ENCODE measurements around the gene COPE. TPM values are rescaled to one million over a fixed set of nuclear protein-coding genes. Genes with fewer than 3 reads are reported as not detected.
A peak's percentile ranks its signal among the peaks of the same experiment; 100 is the strongest.

COPE gene
- polyA plus RNA-seq (397 and 419 TPM in 2 replicates), polyA minus RNA-seq (168 TPM in 2 replicates)

DNA sequence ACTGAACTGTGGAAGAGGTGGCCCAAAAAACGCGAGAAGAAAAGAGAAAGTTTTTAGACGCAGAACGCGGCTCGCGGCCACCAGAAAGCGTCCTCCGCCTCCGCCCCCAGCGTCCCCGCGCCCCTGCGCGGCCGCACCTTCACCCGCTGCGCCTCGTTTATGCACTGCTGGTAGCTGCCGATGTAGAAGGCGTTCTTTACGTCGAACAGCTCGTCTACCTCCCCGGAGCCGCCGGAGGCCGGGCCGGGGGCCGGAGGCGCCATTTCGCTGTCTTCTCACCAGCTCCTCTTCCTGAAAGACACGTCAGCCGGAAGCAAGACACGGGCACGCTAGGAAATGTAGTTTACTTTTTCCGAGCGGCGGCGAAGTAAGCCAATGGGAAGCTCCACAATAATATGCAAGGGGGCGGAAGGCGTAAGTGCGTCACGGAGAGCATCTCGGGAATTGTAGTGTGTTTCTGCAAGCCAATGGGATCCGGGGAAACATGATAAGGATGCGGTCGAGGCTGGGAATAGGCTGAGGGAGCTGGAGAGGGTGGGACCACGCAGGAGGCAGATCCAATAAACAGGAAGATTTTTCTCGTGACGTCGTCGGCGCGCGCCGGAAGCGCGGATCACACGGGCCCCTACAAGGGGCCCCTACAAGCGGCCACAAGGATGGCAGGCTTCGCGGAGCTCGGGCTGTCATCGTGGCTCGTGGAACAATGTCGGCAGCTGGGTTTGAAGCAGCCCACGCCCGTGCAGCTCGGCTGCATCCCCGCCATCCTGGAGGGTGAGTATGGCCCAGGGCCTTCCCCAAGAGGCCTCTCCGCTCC, at the start of gene COPE, which contains the start of gene DDX49:
COPE (minus strand) TSS at position 302 of the 814 bp plus-strand sequence; CDS start at position 263, 39 bp downstream.
DDX49 (plus strand) TSS at position 630 of the 814 bp plus-strand sequence; CDS start at position 657, 27 bp downstream.
- H3K4me3 ChIP-seq (ENCODE audit: low read length) = peak within 1 kb of the TSS; percentile 89
- H4K20me1 ChIP-seq (ENCODE audit: insufficient read depth) = no peaks in the 10 kb centered on the region
- H3K27ac ChIP-seq (ENCODE audit: low read length) = peak within 1 kb of the TSS; percentile 78
- peak within 1 kb of the TSS; percentile 77 for H2AFZ ChIP-seq (ENCODE audit: low read depth, low read length)
- H3K36me3 ChIP-seq (ENCODE audit: insufficient read depth, low read length) = no peaks in the 10 kb centered on the region
- H3K4me2 ChIP-seq (ENCODE audit: low read length) = peak within 1 kb of the TSS; percentile 95
- H3K9ac ChIP-seq (ENCODE audit: low read length) = peak within 1 kb of the TSS; percentile 84
- no peaks in the 10 kb centered on the region for H3F3A ChIP-seq (ENCODE audit: insufficient read depth, low read length, poor library complexity, severe bottlenecking)
- H3K27me3 ChIP-seq (ENCODE audit: insufficient read depth, low read depth, low read length) = no peaks in the 10 kb centered on the region
- no peaks in the 10 kb centered on the region for H3K9me2 ChIP-seq (ENCODE audit: insufficient read depth, low read length)
- no peaks in the 10 kb centered on the region for H3K9me3 ChIP-seq (ENCODE audit: low read length)
- TF ChIP-seq EZH2 (IDR thresholded peaks at IDR 0.05; ENCODE audit: borderline replicate concordance, insufficient read depth, low read length, poor library complexity, severe bottlenecking) (no peak), POLR2AphosphoS5 (IDR thresholded peaks at IDR 0.05) (peak; percentile 82), MXI1 (conservative IDR thresholded peaks at IDR 0.05; ENCODE audit: poor library complexity, severe bottlenecking) (peak; percentile 98), TAF1 (IDR thresholded peaks at IDR 0.05; ENCODE audit: low read depth) (peak; percentile 61), SMC3 (conservative IDR thresholded peaks at IDR 0.05; ENCODE audit: poor library complexity) (peak; percentile 28), EP300 (conservative IDR thresholded peaks at IDR 0.05; ENCODE audit: poor library complexity, severe bottlenecking) (peak; percentile 23), RAD21 (conservative IDR thresholded peaks at IDR 0.05) (no peak)
- TF ChIP-seq, protein P1, sequence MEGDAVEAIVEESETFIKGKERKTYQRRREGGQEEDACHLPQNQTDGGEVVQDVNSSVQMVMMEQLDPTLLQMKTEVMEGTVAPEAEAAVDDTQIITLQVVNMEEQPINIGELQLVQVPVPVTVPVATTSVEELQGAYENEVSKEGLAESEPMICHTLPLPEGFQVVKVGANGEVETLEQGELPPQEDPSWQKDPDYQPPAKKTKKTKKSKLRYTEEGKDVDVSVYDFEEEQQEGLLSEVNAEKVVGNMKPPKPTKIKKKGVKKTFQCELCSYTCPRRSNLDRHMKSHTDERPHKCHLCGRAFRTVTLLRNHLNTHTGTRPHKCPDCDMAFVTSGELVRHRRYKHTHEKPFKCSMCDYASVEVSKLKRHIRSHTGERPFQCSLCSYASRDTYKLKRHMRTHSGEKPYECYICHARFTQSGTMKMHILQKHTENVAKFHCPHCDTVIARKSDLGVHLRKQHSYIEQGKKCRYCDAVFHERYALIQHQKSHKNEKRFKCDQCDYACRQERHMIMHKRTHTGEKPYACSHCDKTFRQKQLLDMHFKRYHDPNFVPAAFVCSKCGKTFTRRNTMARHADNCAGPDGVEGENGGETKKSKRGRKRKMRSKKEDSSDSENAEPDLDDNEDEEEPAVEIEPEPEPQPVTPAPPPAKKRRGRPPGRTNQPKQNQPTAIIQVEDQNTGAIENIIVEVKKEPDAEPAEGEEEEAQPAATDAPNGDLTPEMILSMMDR (IDR thresholded peaks at IDR 0.05; ENCODE audit: poor library complexity, severe bottlenecking) = peak; percentile 25
- TF ChIP-seq, protein P2, sequence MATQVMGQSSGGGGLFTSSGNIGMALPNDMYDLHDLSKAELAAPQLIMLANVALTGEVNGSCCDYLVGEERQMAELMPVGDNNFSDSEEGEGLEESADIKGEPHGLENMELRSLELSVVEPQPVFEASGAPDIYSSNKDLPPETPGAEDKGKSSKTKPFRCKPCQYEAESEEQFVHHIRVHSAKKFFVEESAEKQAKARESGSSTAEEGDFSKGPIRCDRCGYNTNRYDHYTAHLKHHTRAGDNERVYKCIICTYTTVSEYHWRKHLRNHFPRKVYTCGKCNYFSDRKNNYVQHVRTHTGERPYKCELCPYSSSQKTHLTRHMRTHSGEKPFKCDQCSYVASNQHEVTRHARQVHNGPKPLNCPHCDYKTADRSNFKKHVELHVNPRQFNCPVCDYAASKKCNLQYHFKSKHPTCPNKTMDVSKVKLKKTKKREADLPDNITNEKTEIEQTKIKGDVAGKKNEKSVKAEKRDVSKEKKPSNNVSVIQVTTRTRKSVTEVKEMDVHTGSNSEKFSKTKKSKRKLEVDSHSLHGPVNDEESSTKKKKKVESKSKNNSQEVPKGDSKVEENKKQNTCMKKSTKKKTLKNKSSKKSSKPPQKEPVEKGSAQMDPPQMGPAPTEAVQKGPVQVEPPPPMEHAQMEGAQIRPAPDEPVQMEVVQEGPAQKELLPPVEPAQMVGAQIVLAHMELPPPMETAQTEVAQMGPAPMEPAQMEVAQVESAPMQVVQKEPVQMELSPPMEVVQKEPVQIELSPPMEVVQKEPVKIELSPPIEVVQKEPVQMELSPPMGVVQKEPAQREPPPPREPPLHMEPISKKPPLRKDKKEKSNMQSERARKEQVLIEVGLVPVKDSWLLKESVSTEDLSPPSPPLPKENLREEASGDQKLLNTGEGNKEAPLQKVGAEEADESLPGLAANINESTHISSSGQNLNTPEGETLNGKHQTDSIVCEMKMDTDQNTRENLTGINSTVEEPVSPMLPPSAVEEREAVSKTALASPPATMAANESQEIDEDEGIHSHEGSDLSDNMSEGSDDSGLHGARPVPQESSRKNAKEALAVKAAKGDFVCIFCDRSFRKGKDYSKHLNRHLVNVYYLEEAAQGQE (IDR thresholded peaks at IDR 0.05; ENCODE audit: borderline replicate concordance) = peak; percentile 79
- H3K79me2 ChIP-seq (replicated peaks; ENCODE audit: insufficient read depth, low read length) = peaks cover 32% of the 10 kb centered on the region

DNA sequence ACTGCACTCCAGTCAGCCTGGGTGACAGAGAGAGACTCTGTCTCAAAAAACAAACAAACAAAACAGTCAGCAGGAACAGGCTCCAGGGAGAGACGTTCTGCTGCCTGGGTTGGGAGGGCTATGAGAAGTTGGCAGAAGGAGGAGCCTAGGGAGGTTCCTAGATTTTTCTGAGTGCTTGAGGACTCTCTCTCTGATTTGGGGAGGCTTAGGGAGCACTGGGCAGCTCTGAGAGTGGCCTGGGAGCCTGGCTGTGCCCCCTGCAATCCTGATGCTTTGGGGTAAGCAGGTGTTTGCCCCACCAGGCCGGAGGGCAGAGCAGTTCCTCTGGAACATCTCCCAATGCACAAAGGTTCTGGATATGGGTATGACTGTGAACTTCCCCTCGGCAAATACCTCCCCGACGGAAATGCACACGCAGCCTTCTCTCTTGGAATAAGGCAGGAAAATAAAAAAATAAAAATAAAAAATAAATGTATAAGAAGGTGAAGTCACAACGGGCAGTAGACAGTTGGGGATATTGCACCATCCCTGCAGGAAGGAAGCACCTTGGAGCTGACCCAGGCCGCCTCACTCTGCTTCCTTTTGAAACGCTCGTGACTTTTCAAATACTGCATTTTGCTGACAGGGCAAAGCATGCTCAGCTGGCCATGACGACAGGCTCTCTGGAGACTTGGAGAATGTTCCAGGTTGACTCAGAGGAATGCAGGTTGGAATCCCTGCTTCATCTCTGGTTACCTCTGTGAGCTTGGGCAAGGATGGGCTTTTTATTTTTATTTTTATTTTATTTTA, 48.4 kb upstream of the COPE start:
- Histone ChIP-seq H4K20me1 (ENCODE audit: insufficient read depth) (no peaks in the 10 kb centered on the region), H3K79me2 (replicated peaks; ENCODE audit: insufficient read depth, low read length) (no peaks in the 10 kb centered on the region), H3K27ac (ENCODE audit: low read length) (no peak overlapping the region), H3K9me2 (ENCODE audit: insufficient read depth, low read length) (no peaks in the 10 kb centered on the region), H3K4me2 (ENCODE audit: low read length) (no peak overlapping the region), H3K27me3 (ENCODE audit: insufficient read depth, low read depth, low read length) (no peaks in the 10 kb centered on the region), H3K4me3 (ENCODE audit: low read length) (no peak overlapping the region), H3F3A (ENCODE audit: insufficient read depth, low read length, poor library complexity, severe bottlenecking) (no peaks in the 10 kb centered on the region), H3K9ac (ENCODE audit: low read length) (no peak overlapping the region), H3K9me3 (ENCODE audit: low read length) (no peaks in the 10 kb centered on the region), H3K36me3 (ENCODE audit: insufficient read depth, low read length) (no peaks in the 10 kb centered on the region), H2AFZ (ENCODE audit: low read depth, low read length) (no peak overlapping the region)
- TF ChIP-seq, protein P1 (IDR thresholded peaks at IDR 0.05; ENCODE audit: poor library complexity, severe bottlenecking) = no peak
- TF ChIP-seq EP300 (conservative IDR thresholded peaks at IDR 0.05; ENCODE audit: poor library complexity, severe bottlenecking) = no peak
- TF ChIP-seq RAD21 (conservative IDR thresholded peaks at IDR 0.05) = no peak
